ENCODE results near the gene TMEM258.
A peak's percentile ranks its signal among the peaks of the same experiment; 100 is the strongest.

Gene TMEM258

GRCh38 chr11:61754534-61755482 is 37.6 kb downstream of the TMEM258 start:
- DNase-seq = no peak

- no peak for DNase-seq
Measured at GRCh38 chr11:61753672-61754071, 38.7 kb downstream of the TMEM258 start.

GRCh38 chr11:61752925-61753521 is 39.4 kb downstream of the TMEM258 start:
- no peak for DNase-seq

GRCh38 chr11:61752117-61752924 is 40.1 kb downstream of the TMEM258 start, which contains the start of gene MYRF:
Gene MYRF (plus strand): TSS chr11:61752636. CDS start chr11:61752745, 109 bp downstream.
- peak; percentile 72 for DNase-seq

- no peak for DNase-seq
Measured at GRCh38 chr11:61751384-61751783, 41.0 kb downstream of the TMEM258 start.

- DNase-seq = no peak
Measured at GRCh38 chr11:61750631-61751273, 41.6 kb downstream of the TMEM258 start.

- no peak for DNase-seq
Measured at GRCh38 chr11:61749591-61750217, 42.7 kb downstream of the TMEM258 start.

GRCh38 chr11:61747967-61748285 is 44.5 kb downstream of the TMEM258 start:
- DNase-seq = no peak

GRCh38 chr11:61747192-61747966 is 45.0 kb downstream of the TMEM258 start:
- peak; percentile 56 for DNase-seq

- no peak for DNase-seq
Measured at GRCh38 chr11:61746442-61747191, 45.8 kb downstream of the TMEM258 start.

- no peak for DNase-seq
Measured at GRCh38 chr11:61745781-61746441, 46.5 kb downstream of the TMEM258 start.

- DNase-seq = no peak
Measured at GRCh38 chr11:61744609-61745156, 47.7 kb downstream of the TMEM258 start.

GRCh38 chr11:61744181-61744580 is 48.2 kb downstream of the TMEM258 start:
- no peak for DNase-seq

- DNase-seq = no peak
Measured at GRCh38 chr11:61743486-61744095, 48.8 kb downstream of the TMEM258 start.

- DNase-seq = no peak
Measured at GRCh38 chr11:61742391-61742790, 50.0 kb downstream of the TMEM258 start.

- DNase-seq = no peak
Measured at GRCh38 chr11:61739966-61740365, 52.4 kb downstream of the TMEM258 start.

GRCh38 chr11:61739413-61739812 is 53.0 kb downstream of the TMEM258 start:
- DNase-seq = no peak
